A673 (cell line): Measurements from ENCODE around the gene RABL6. TPM values are rescaled to one million over a fixed set of nuclear protein-coding genes. Genes with fewer than 3 reads are reported as not detected.
A peak's percentile ranks its signal among the peaks of the same experiment; 100 is the strongest.

Experiments
- BruUV-seq: library from RNA; stranded (reverse); fragments of 400-500 nt; replicated peaks from 2 replicates; lab custom pipeline; 2021; lab: Mats Ljungman, UMichigan
- CTCF ChIA-PET: fragments of 300-600 bp; sonication (Branson Sonifier 250); formaldehyde crosslinking; loops from one replicate; lab custom pipeline; 2022; ENCODE audit warnings: antibody characterized with exemption; lab: Charles Lee
- POLR2A ChIA-PET: fragments of 300-600 bp; sonication (Branson Sonifier 250); formaldehyde crosslinking; loops from one replicate; lab custom pipeline; 2022; ENCODE audit warnings: antibody characterized with exemption; ENCODE audit not compliant: low non-redundant PET; lab: Charles Lee
- DNase-seq: peaks from one replicate; pipeline ENCODE4 v3.0.0-alpha.2; 2015; ENCODE audit warnings: low spot score
- H3K27ac ChIP-seq: fragments of 200-600 bp; sonication (generic); 2 replicates; pipeline ENCODE4 v1.5.1; 2016; ENCODE audit warnings: mixed run types, low read depth, mild to moderate bottlenecking, mixed read lengths, antibody characterized with exemption, low read length; ENCODE audit not compliant: poor library complexity, severe bottlenecking
- H3K27me3 ChIP-seq: fragments of 200-600 bp; sonication (generic); replicated peaks from 2 replicates; pipeline ENCODE4 v1.6.1; 2017; ENCODE audit warnings: mixed run types, low read depth, mild to moderate bottlenecking, mixed read lengths, antibody characterized with exemption, low read length; ENCODE audit not compliant: insufficient read depth, poor library complexity
- H3K36me3 ChIP-seq: fragments of 200-600 bp; sonication (generic); 2 replicates; pipeline ENCODE4 v1.6.1; 2016; ENCODE audit warnings: mixed run types, mild to moderate bottlenecking, mixed read lengths, antibody characterized with exemption, low read length; ENCODE audit not compliant: insufficient read depth, poor library complexity, severe bottlenecking
- H3K4me1 ChIP-seq: fragments of 200-600 bp; sonication (generic); 2 replicates; pipeline ENCODE4 v1.6.1; 2017; ENCODE audit warnings: mixed run types, mild to moderate bottlenecking, mixed read lengths, antibody characterized with exemption, low read length; ENCODE audit not compliant: insufficient read depth, poor library complexity, severe bottlenecking
- H3K4me3 ChIP-seq: fragments of 200-600 bp; sonication (generic); 2 replicates; pipeline ENCODE4 v1.5.1; 2016; ENCODE audit warnings: low read depth, mixed run types, mild to moderate bottlenecking, mixed read lengths, low read length; ENCODE audit not compliant: poor library complexity, severe bottlenecking
- H3K9me3 ChIP-seq: fragments of 200-600 bp; sonication (generic); 2 replicates; pipeline ENCODE4 v1.6.1; 2016; ENCODE audit warnings: mixed run types, low read depth, mild to moderate bottlenecking, mixed read lengths, antibody characterized with exemption, low read length; ENCODE audit not compliant: poor library complexity, severe bottlenecking
- EZH2 ChIP-seq: fragments of 200-600 bp; sonication (generic); IDR thresholded peaks from 2 replicates; pipeline ENCODE4 v1.6.1; 2017; ENCODE audit warnings: borderline replicate concordance, low read depth, mild to moderate bottlenecking, mixed read lengths, antibody characterized with exemption, low read length; ENCODE audit not compliant: poor library complexity, severe bottlenecking
- intact Hi-C: fragments of 100-400 bp; cut with micrococcal nuclease; formaldehyde crosslinking; loops from one replicate; pipeline ENCODE4 v1.10.0; 2022; ENCODE audit not compliant: unreplicated experiment
- microRNA-seq: library from miRNA; unstranded; fragments of <30 nt; microRNA quantifications from one replicate; pipeline ENCODE4 v1.2.0, GENCODE V29; 2021
- total RNA-seq: library from RNA; stranded (reverse); gene quantifications from 2 replicates; pipeline ENCODE4 v1.2.3, GENCODE V29; 2021
- TF ChIP-seq, protein P1 (sequence below): fragments of 300-800, 200-600 bp; sonication (generic); conservative IDR thresholded peaks from 2 replicates; pipeline ENCODE4 v1.5.1; 2017; ENCODE audit warnings: low read depth, mild to moderate bottlenecking, antibody characterized with exemption, low read length, moderate library complexity, mixed read lengths

RABL6 gene
- total RNA-seq, 1 experiment from 2014 or later: 210 TPM

GRCh38 chr9:136889858-136890257, 82.1 kb downstream of the RABL6 start:
- Histone ChIP-seq H3K36me3 (no peaks in the 10 kb centered on the region), H3K9me3 (no peaks in the 10 kb centered on the region), H3K27ac (no peak overlapping the region), H3K27me3 (no peaks in the 10 kb centered on the region), H3K4me1 (no peaks in the 10 kb centered on the region), H3K4me3 (no peak overlapping the region)
- DNase-seq: no peak
- no TSS peak for BruUV-seq
- intact Hi-C loops: no loop called here
- CTCF ChIA-PET: no interaction called here
- TF ChIP-seq EZH2: no peak
- TF ChIP-seq, protein P1, sequence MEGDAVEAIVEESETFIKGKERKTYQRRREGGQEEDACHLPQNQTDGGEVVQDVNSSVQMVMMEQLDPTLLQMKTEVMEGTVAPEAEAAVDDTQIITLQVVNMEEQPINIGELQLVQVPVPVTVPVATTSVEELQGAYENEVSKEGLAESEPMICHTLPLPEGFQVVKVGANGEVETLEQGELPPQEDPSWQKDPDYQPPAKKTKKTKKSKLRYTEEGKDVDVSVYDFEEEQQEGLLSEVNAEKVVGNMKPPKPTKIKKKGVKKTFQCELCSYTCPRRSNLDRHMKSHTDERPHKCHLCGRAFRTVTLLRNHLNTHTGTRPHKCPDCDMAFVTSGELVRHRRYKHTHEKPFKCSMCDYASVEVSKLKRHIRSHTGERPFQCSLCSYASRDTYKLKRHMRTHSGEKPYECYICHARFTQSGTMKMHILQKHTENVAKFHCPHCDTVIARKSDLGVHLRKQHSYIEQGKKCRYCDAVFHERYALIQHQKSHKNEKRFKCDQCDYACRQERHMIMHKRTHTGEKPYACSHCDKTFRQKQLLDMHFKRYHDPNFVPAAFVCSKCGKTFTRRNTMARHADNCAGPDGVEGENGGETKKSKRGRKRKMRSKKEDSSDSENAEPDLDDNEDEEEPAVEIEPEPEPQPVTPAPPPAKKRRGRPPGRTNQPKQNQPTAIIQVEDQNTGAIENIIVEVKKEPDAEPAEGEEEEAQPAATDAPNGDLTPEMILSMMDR: no peak
- POLR2A ChIA-PET: no interaction called here

- POLR2A ChIA-PET: no interaction called here
Observed at GRCh38 chr9:136890661-136891060, 82.9 kb downstream of the RABL6 start.

More at GRCh38 chr9:136890661-136891060, 82.9 kb downstream of the RABL6 start:
- Histone ChIP-seq H3K36me3 (no peaks in the 10 kb centered on the region), H3K9me3 (no peaks in the 10 kb centered on the region), H3K27me3 (no peaks in the 10 kb centered on the region), H3K4me3 (no peak overlapping the region), H3K27ac (no peak overlapping the region), H3K4me1 (no peaks in the 10 kb centered on the region)
- CTCF ChIA-PET: no interaction called here
- no peak for TF ChIP-seq EZH2
- TF ChIP-seq, protein P1: no peak
- intact Hi-C loops: no loop called here
- no peak for DNase-seq
- no TSS peak for BruUV-seq

Small RNAs within 50 kb of the gene (microRNA-seq; reads per million reads assigned to microRNA genes)
- not detected for gene MIR4292
- 5.1 reads per million, percentile 17 among the genes with 10 or more reads in this experiment for gene MIR4479

Other genes with a start within 250 kb of the RABL6 start
- gene EGFL7, start 145.0 kb upstream of the RABL6 start, total RNA-seq: 79.5 and 98.5 TPM in 2 replicates
- 56.0 and 57.7 TPM in 2 replicates for gene AGPAT2, start 120.5 kb upstream of the RABL6 start, total RNA-seq
- gene DIPK1B, start 95.4 kb upstream of the RABL6 start, total RNA-seq: 26.4 and 35.3 TPM in 2 replicates
- 0.15 and 0.35 TPM in 2 replicates for gene LCN10, start 65.0 kb upstream of the RABL6 start, total RNA-seq
- not detected in 2 replicates for gene LCN6, start 59.4 kb upstream of the RABL6 start, total RNA-seq
- not detected in 2 replicates for gene LCN8, start 49.7 kb upstream of the RABL6 start, total RNA-seq
- gene LCN15, start 43.4 kb upstream of the RABL6 start, total RNA-seq: not detected in 2 replicates
- 32.7 and 39.5 TPM in 2 replicates for gene TMEM141, start 16.6 kb upstream of the RABL6 start, total RNA-seq
- gene CCDC183, start 11.6 kb upstream of the RABL6 start, total RNA-seq: 0.46 TPM in 1 of 2 replicates, not detected in the other
- 1.8 and 2.0 TPM in 2 replicates for gene AJM1, start 34.5 kb downstream of the RABL6 start, total RNA-seq
- gene PHPT1, start 41.5 kb downstream of the RABL6 start, total RNA-seq: 94.7 and 109 TPM in 2 replicates
- gene MAMDC4, start 44.4 kb downstream of the RABL6 start, total RNA-seq: 7.9 and 10.1 TPM in 2 replicates
- gene EDF1, start 58.4 kb downstream of the RABL6 start, total RNA-seq: 321 and 330 TPM in 2 replicates
- gene TRAF2, start 78.6 kb downstream of the RABL6 start, total RNA-seq: 29.2 and 33.2 TPM in 2 replicates
- gene FBXW5, start 136.8 kb downstream of the RABL6 start, total RNA-seq: 76.7 and 81.8 TPM in 2 replicates
- gene C8G, start 137.3 kb downstream of the RABL6 start, total RNA-seq: 0.74 and 0.75 TPM in 2 replicates
- 1.1 TPM in 1 of 2 replicates, not detected in the other for gene LCN12, start 144.3 kb downstream of the RABL6 start, total RNA-seq
- not detected in 2 replicates for gene PTGDS, start 169.6 kb downstream of the RABL6 start, total RNA-seq
- not detected in 2 replicates for gene LCNL1, start 175.0 kb downstream of the RABL6 start, total RNA-seq
- gene PAXX, start 184.5 kb downstream of the RABL6 start, total RNA-seq: 91.5 and 99.5 TPM in 2 replicates
- gene CLIC3, start 188.6 kb downstream of the RABL6 start, total RNA-seq: not detected in 2 replicates
- gene ABCA2, start 220.3 kb downstream of the RABL6 start, total RNA-seq: 27.8 and 38.9 TPM in 2 replicates
- gene FUT7, start 224.1 kb downstream of the RABL6 start, total RNA-seq: not detected in 2 replicates
- gene NPDC1, start 238.2 kb downstream of the RABL6 start, total RNA-seq: 73.9 and 81.4 TPM in 2 replicates
- not detected in 2 replicates for gene ENTPD2, start 246.1 kb downstream of the RABL6 start, total RNA-seq